Panc1 (cell line): ENCODE results near the gene ADK.

ENCODE experiments used
- CTCF ChIP-seq: fragments of 450-650 bp; IDR thresholded peaks from 2 replicates; pipeline ENCODE4 v1.5.1; 2017; ENCODE audit warnings: mild to moderate bottlenecking
- POLR2AphosphoS5 ChIP-seq: IDR thresholded peaks from 2 replicates; pipeline ENCODE4 v1.6.1; 2012; ENCODE audit warnings: mild to moderate bottlenecking, low read depth, low read length, moderate library complexity
- REST ChIP-seq, 2 experiments: IDR thresholded peaks; 2 replicates each; pipeline ENCODE4 v1.6.1; 2011 to 2012; ENCODE audit warnings: low read depth in 2 of 2, control low read depth in 1 of 2, low read length in 1 of 2, mild to moderate bottlenecking in 1 of 2, moderate library complexity in 1 of 2; ENCODE audit not compliant: insufficient read depth in 1 of 2

- no peak for TF ChIP-seq CTCF
- TF ChIP-seq POLR2AphosphoS5: no peak
- no peak for TF ChIP-seq REST (IDR thresholded peaks at IDR 0.05; ENCODE audit: insufficient read depth in 1 of 2, low read depth in 2 of 2, low read length in 1 of 2)
Observed at GRCh38 chr10:74391786-74392185, 240.8 kb downstream of the ADK start.
